K562 (cell line): ENCODE data around the gene FBXW10B. TPM values are rescaled to one million over a fixed set of nuclear protein-coding genes. Genes with fewer than 3 reads are reported as not detected.
"Not testable (repeated sequence)": the region's sequence is repeated elsewhere in the genome, so short reads cannot be mapped to it uniquely, and the experiment has no call there.

Source experiments
- ATAC-seq: fragments of 200-7000 bp; cut with Tn5 transposase; 3 replicates; pipeline ENCODE4 v1.9.1; 2020; ENCODE audit warnings: moderate library complexity
- BruUV-seq: library from RNA; stranded (reverse); fragments of 400-500 nt; replicated peaks from 2 replicates; lab custom pipeline; 2021; lab: Mats Ljungman, UMichigan
- CTCF ChIA-PET: fragments of 300-600 bp; formaldehyde crosslinking; extraction: SDS; loops from one replicate; lab custom pipeline; 2021; ENCODE audit warnings: low intra/inter-chr PET ratio; lab: Yijun Ruan, JAX
- POLR2A ChIA-PET: fragments of 300-600, 350-650 bp; sonication (Branson Sonifier 250); formaldehyde crosslinking; extraction: SDS; loops from one replicate; lab custom pipeline; 2021; ENCODE audit warnings: antibody characterized with exemption, inconsistent platforms; lab: Yijun Ruan, JAX
- DNase-seq, 4 experiments: peaks; one replicate each; pipeline versions ENCODE4 v3.0.0 to v3.0.0-alpha.2; 2011 to 2018; ENCODE audit warnings: low spot score in 3 of 4, mixed read lengths in 3 of 4; ENCODE audit errors: extremely low read depth in 1 of 4
- FAIRE-seq: peaks from 2 replicates; lab custom pipeline; 2011; peaks lifted over from hg19 to GRCh38; lab: Jason Lieb, UNC
- H2AFZ ChIP-seq: 2 replicates; pipeline ENCODE4 v1.6.0; 2011; ENCODE audit warnings: low read depth, low read length, control low read depth, inconsistent platforms
- H3K27ac ChIP-seq: fragments of 200-600 bp; 3 replicates; pipeline ENCODE4 v1.8.0; 2011; ENCODE audit warnings: low read depth, mild to moderate bottlenecking, control low read depth, inconsistent platforms, low read length, moderate library complexity, mixed read lengths; ENCODE audit errors: extremely low read depth
- H3K27me3 ChIP-seq, 2 experiments: fragments of 300-600 bp in 1 of 2; 2 replicates in 1 of 2; 3 replicates in 1 of 2; pipeline versions ENCODE4 v1.6.0 to v1.8.0; 2011; ENCODE audit warnings: inconsistent platforms in 2 of 2, low read length in 2 of 2, mild to moderate bottlenecking in 1 of 2, mixed read lengths in 1 of 2, moderate library complexity in 1 of 2; ENCODE audit not compliant: control insufficient read depth in 2 of 2, insufficient read depth in 2 of 2
- H3K36me3 ChIP-seq: fragments of 300-600 bp; 3 replicates; pipeline ENCODE4 v1.8.0; 2011; ENCODE audit warnings: mild to moderate bottlenecking, low read length, inconsistent platforms; ENCODE audit not compliant: control insufficient read depth, insufficient read depth
- H3K4me1 ChIP-seq, 2 experiments: fragments of 200-600 bp in 1 of 2; replicated peaks in 1 of 2; 2 replicates in 1 of 2; 3 replicates in 1 of 2; pipeline versions ENCODE4 v1.5.1 to v1.8.0; 2011; ENCODE audit warnings: inconsistent platforms in 2 of 2, low read length in 2 of 2, mild to moderate bottlenecking in 1 of 2, mixed read lengths in 1 of 2, moderate library complexity in 1 of 2; ENCODE audit not compliant: control insufficient read depth in 2 of 2, insufficient read depth in 2 of 2
- H3K4me2 ChIP-seq: 2 replicates; pipeline ENCODE4 v1.6.1; 2011; ENCODE audit warnings: low read length, control low read depth, inconsistent platforms, mixed read lengths; ENCODE audit not compliant: insufficient read depth
- H3K4me3 ChIP-seq: fragments of 200-600 bp; sonication (generic), shearing (Covaris generic); 2 replicates; pipeline ENCODE4 v1.5.1; 2016; ENCODE audit warnings: control low read depth, inconsistent platforms
- H3K79me2 ChIP-seq: fragments of 200-600 bp; 3 replicates; pipeline ENCODE4 v1.8.0; 2011; ENCODE audit warnings: low read length, inconsistent platforms; ENCODE audit not compliant: control insufficient read depth, insufficient read depth
- H3K9ac ChIP-seq, 2 experiments: 2 replicates each; pipeline versions ENCODE4 v1.6.0 to v1.6.1; 2011; ENCODE audit warnings: low read depth in 2 of 2, low read length in 2 of 2, control low read depth in 1 of 2, inconsistent platforms in 1 of 2, mild to moderate bottlenecking in 1 of 2, mixed read lengths in 1 of 2; ENCODE audit not compliant: insufficient read depth in 1 of 2
- H3K9me1 ChIP-seq: one replicate; pipeline ENCODE4 v1.6.0; 2011; ENCODE audit warnings: inconsistent platforms, mild to moderate bottlenecking, low read length, moderate library complexity; ENCODE audit not compliant: control insufficient read depth, insufficient read depth
- H3K9me3 ChIP-seq: replicated peaks from 2 replicates; pipeline ENCODE4 v1.5.1; 2011; ENCODE audit warnings: low read depth, low read length, inconsistent platforms; ENCODE audit not compliant: control insufficient read depth, insufficient read depth
- H4K20me1 ChIP-seq: replicated peaks from 2 replicates; pipeline ENCODE4 v1.6.1; 2011; ENCODE audit warnings: low read length, inconsistent platforms, mixed read lengths; ENCODE audit not compliant: control insufficient read depth, insufficient read depth
- WGBS: fragments of 100-300 bp; shearing (Covaris generic); methylation state at CpG from one replicate; pipeline ENCODE4 v1.1.6; 2016; ENCODE audit warnings: low coverage, mixed read lengths; ENCODE audit not compliant: insufficient coverage; ENCODE audit errors: missing lambda C conversion rate; 5-methylcytosine and 5-hydroxymethylcytosine counted together
- in situ Hi-C: fragments of 300-500 bp; cut with MboI; formaldehyde crosslinking; loops from 4 replicates; pipeline ENCODE4 v1.15.0; 2018; ENCODE audit warnings: inconsistent platforms, mixed read lengths
- intact Hi-C: fragments of 100-400 bp; cut with micrococcal nuclease; formaldehyde crosslinking; loops from 2 replicates; pipeline ENCODE4 v1.14.2; 2022
- polyA plus RNA-seq, 8 experiments: library from polyadenylated mRNA; depleted of rRNA in 4 of 8; stranded (reverse) in 5 of 8; unstranded in 3 of 8; fragments of >200 nt; fragmentation: Nextera tagmentation in 2 of 8; fragmentation: Illumina TruSeq in 1 of 8; extraction: Ambion mirVana in 2 of 8; extraction: Trizol in 1 of 8; gene quantifications; 2 replicates each; pipeline versions ENCODE4 v1.2.1 to v1.2.3, GENCODE V29; 2011 to 2014; ENCODE audit warnings: inconsistent platforms in 1 of 8, missing spikeins in 1 of 8
- total RNA-seq, 7 experiments: library from RNA; depleted of rRNA in 6 of 7; stranded (reverse); fragments of >200 nt in 6 of 7; fragmentation: Illumina TruSeq in 2 of 7; extraction: Trizol in 2 of 7; gene quantifications; 2 replicates each; pipeline versions ENCODE4 v1.2.1 to v1.2.3, GENCODE V29; 2011 to 2021; ENCODE audit warnings: low replicate concordance in 1 of 7

Gene FBXW10B
- total and polyA plus RNA-seq, 9 of the 15 experiments (the other 6 are each of a cell fraction or from before 2014, with no cell fraction given), result 0.11 to 0.33 (median 0.16) TPM; not detected in 5

- peak; percentile 65 for ATAC-seq
- H3K9me3 ChIP-seq, intact Hi-C loops, FAIRE-seq, DNase-seq, H3K9ac ChIP-seq, H4K20me1 ChIP-seq, H2AFZ ChIP-seq, H3K27ac ChIP-seq, H3K27me3 ChIP-seq, BruUV-seq, H3K4me1 ChIP-seq, in situ Hi-C loops, H3K4me2 ChIP-seq, CTCF ChIA-PET, H3K4me3 ChIP-seq, POLR2A ChIA-PET, H3K79me2 ChIP-seq, H3K36me3 ChIP-seq, H3K9me1 ChIP-seq: not testable (repeated sequence)
- WGBS, result 37% methylated on average over 3 of the region's 8 CpGs
Observed at GRCh38 chr17:15622124-15622523, 2.6 kb upstream of the FBXW10B start.

- H3K4me1 ChIP-seq, H3K9ac ChIP-seq, BruUV-seq, H3K27me3 ChIP-seq, CTCF ChIA-PET, H3K4me2 ChIP-seq, in situ Hi-C loops, ATAC-seq, H3K36me3 ChIP-seq, FAIRE-seq, H3K9me1 ChIP-seq, intact Hi-C loops, H3K4me3 ChIP-seq, POLR2A ChIA-PET, H4K20me1 ChIP-seq, H3K27ac ChIP-seq, H3K9me3 ChIP-seq, DNase-seq, H2AFZ ChIP-seq, H3K79me2 ChIP-seq: not testable (repeated sequence)
- WGBS, result 12% methylated on average over 3 of the region's 4 CpGs
Observed at GRCh38 chr17:15616828-15617227, 2.7 kb downstream of the FBXW10B start.

GRCh38 chr17:15615850-15616249 lies 3.7 kb downstream of the FBXW10B start:
- H2AFZ ChIP-seq, H3K9ac ChIP-seq, H3K9me1 ChIP-seq, POLR2A ChIA-PET, intact Hi-C loops, H3K4me3 ChIP-seq, H3K27me3 ChIP-seq, H4K20me1 ChIP-seq, in situ Hi-C loops, H3K9me3 ChIP-seq, ATAC-seq, H3K27ac ChIP-seq, DNase-seq, H3K36me3 ChIP-seq, H3K4me1 ChIP-seq, CTCF ChIA-PET, H3K4me2 ChIP-seq, H3K79me2 ChIP-seq, FAIRE-seq, BruUV-seq: not testable (repeated sequence)
- WGBS, result 20% methylated on average over 1 of the region's 6 CpGs

GRCh38 chr17:15613111-15613510 lies 6.4 kb downstream of the FBXW10B start:
- WGBS, result 50% methylated on average over 1 of the region's 1 CpG
- H3K27ac ChIP-seq, H3K4me1 ChIP-seq, ATAC-seq, POLR2A ChIA-PET, H3K36me3 ChIP-seq, in situ Hi-C loops, H3K79me2 ChIP-seq, FAIRE-seq, intact Hi-C loops, H3K4me3 ChIP-seq, H3K9ac ChIP-seq, H4K20me1 ChIP-seq, H3K4me2 ChIP-seq, BruUV-seq, H2AFZ ChIP-seq, H3K9me3 ChIP-seq, H3K9me1 ChIP-seq, H3K27me3 ChIP-seq, CTCF ChIA-PET, DNase-seq: not testable (repeated sequence)
